D341Med (cell line): Measurements from ENCODE around the gene THRAP3.
"Not testable (repeated sequence)": the region's sequence is repeated elsewhere in the genome, so short reads cannot be mapped to it uniquely, and the experiment has no call there.

Source experiments
- DNase-seq: peaks from one replicate; pipeline ENCODE4 v3.0.0; 2012; ENCODE audit warnings: low spot score

THRAP3 gene

GRCh38 chr1:36251794-36252481 is 27.7 kb downstream of the THRAP3 start:
- DNase-seq = no peak

- not testable (repeated sequence) for DNase-seq
Measured at GRCh38 chr1:36252482-36252824, 28.2 kb downstream of the THRAP3 start.

GRCh38 chr1:36253161-36253862 is 29.1 kb downstream of the THRAP3 start:
- DNase-seq = no peak

- DNase-seq = no peak
Measured at GRCh38 chr1:36256558-36257374, 32.5 kb downstream of the THRAP3 start.

GRCh38 chr1:36257375-36257767 is 33.1 kb downstream of the THRAP3 start:
- DNase-seq = no peak

GRCh38 chr1:36258960-36259344 is 34.7 kb downstream of the THRAP3 start:
- no peak for DNase-seq

GRCh38 chr1:36268981-36269380 is 44.7 kb downstream of the THRAP3 start:
- DNase-seq = no peak

GRCh38 chr1:36269408-36269838 is 45.2 kb downstream of the THRAP3 start:
- no peak for DNase-seq

GRCh38 chr1:36273024-36273423 is 48.8 kb downstream of the THRAP3 start:
- DNase-seq = no peak

GRCh38 chr1:36274201-36274600 is 50.0 kb downstream of the THRAP3 start:
- no peak for DNase-seq

GRCh38 chr1:36276688-36277087 is 52.4 kb downstream of the THRAP3 start:
- DNase-seq = no peak

GRCh38 chr1:36279110-36279788 is 55.0 kb downstream of the THRAP3 start:
- no peak for DNase-seq

GRCh38 chr1:36279789-36280296 is 55.6 kb downstream of the THRAP3 start:
- no peak for DNase-seq

GRCh38 chr1:36284061-36284460 is 59.8 kb downstream of the THRAP3 start:
- DNase-seq = no peak

GRCh38 chr1:36284517-36284916 is 60.3 kb downstream of the THRAP3 start:
- no peak for DNase-seq

- peak; percentile 70 for DNase-seq
Measured at GRCh38 chr1:36285443-36286101, 61.3 kb downstream of the THRAP3 start.

GRCh38 chr1:36286802-36287201 is 62.6 kb downstream of the THRAP3 start:
- no peak for DNase-seq

- no peak for DNase-seq
Measured at GRCh38 chr1:36287595-36287994, 63.4 kb downstream of the THRAP3 start.

- no peak for DNase-seq
Measured at GRCh38 chr1:36295390-36295789, 71.1 kb downstream of the THRAP3 start.

GRCh38 chr1:36297062-36297461 is 72.8 kb downstream of the THRAP3 start:
- DNase-seq = no peak

- no peak for DNase-seq
Measured at GRCh38 chr1:36298640-36299039, 74.4 kb downstream of the THRAP3 start.

- DNase-seq = no peak
Measured at GRCh38 chr1:36300526-36300925, 76.3 kb downstream of the THRAP3 start.
